ENCODE data around the gene LRRC45. TPM values are rescaled to one million over a fixed set of nuclear protein-coding genes. Genes with fewer than 3 reads are reported as not detected.

LRRC45 gene
- total RNA-seq, 4 donors from 2014 or later, result 13.1 to 25.8 (median 15.3) TPM

- peaks cover 3 to 56% (median 19%) of the 10 kb centered on the region in 4 donors for H3K4me1 ChIP-seq
- H3K36me3 ChIP-seq, result peaks cover 3 to 57% (median 3%) of the 10 kb centered on the region in 3 donors
- no peaks in the 10 kb centered on the region for H3K27me3 ChIP-seq
Observed at GRCh38 chr17:82049521-82049971, 26.4 kb downstream of the LRRC45 start.

GRCh38 chr17:82050152-82050760 is 27.2 kb downstream of the LRRC45 start:
- DNase-seq (ENCODE audit: low spot score in 2 of 2), result no peak
- peak overlapping the region; percentile 48 to 95 (median 71) for H3K4me3 ChIP-seq
- no peaks in the 10 kb centered on the region for H3K27me3 ChIP-seq
- H3K27ac ChIP-seq, result peak overlapping the region in 2 of 4 donors; percentile 74 to 90
- H3K4me1 ChIP-seq, result peaks cover 3 to 59% (median 19%) of the 10 kb centered on the region in 4 donors
- H3K36me3 ChIP-seq, result peaks cover 3 to 65% (median 10%) of the 10 kb centered on the region in 3 donors
- H3K9me3 ChIP-seq, result no peaks in the 10 kb centered on the region
- no peak for TF ChIP-seq POLR2A (IDR thresholded peaks at IDR 0.05)
- no peak for TF ChIP-seq EP300 (IDR thresholded peaks at IDR 0.05)
- TF ChIP-seq, protein P1, sequence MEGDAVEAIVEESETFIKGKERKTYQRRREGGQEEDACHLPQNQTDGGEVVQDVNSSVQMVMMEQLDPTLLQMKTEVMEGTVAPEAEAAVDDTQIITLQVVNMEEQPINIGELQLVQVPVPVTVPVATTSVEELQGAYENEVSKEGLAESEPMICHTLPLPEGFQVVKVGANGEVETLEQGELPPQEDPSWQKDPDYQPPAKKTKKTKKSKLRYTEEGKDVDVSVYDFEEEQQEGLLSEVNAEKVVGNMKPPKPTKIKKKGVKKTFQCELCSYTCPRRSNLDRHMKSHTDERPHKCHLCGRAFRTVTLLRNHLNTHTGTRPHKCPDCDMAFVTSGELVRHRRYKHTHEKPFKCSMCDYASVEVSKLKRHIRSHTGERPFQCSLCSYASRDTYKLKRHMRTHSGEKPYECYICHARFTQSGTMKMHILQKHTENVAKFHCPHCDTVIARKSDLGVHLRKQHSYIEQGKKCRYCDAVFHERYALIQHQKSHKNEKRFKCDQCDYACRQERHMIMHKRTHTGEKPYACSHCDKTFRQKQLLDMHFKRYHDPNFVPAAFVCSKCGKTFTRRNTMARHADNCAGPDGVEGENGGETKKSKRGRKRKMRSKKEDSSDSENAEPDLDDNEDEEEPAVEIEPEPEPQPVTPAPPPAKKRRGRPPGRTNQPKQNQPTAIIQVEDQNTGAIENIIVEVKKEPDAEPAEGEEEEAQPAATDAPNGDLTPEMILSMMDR (IDR thresholded peaks at IDR 0.05), result no peak
- 82 to 90% methylated on average over 19 of the region's 28 CpGs for WGBS, 2 donors

More at GRCh38 chr17:82049521-82049971, 26.4 kb downstream of the LRRC45 start:
- Histone ChIP-seq H3K27ac (peak overlapping the region in 1 of 4 donors; percentile 90), H3K9me3 (no peaks in the 10 kb centered on the region), H3K4me3 (no peak overlapping the region)
- WGBS, 2 donors, result 91 to 95% methylated on average over 5 to 15 of the region's 16 CpGs
- DNase-seq (ENCODE audit: low spot score in 2 of 2), result no peak
- TF ChIP-seq POLR2A (IDR thresholded peaks at IDR 0.05), result no peak
- TF ChIP-seq, protein P1 (IDR thresholded peaks at IDR 0.05), result no peak
- no peak for TF ChIP-seq EP300 (IDR thresholded peaks at IDR 0.05)

GRCh38 chr17:82050761-82051641 is 27.9 kb downstream of the LRRC45 start:
- WGBS, 2 donors, result 8 to 20% methylated on average over 48 to 59 of the region's 79 CpGs
- Histone ChIP-seq H3K36me3 (peaks cover 3 to 72% (median 12%) of the 10 kb centered on the region in 3 donors), H3K27me3 (no peaks in the 10 kb centered on the region), H3K9me3 (no peaks in the 10 kb centered on the region), H3K4me1 (peaks cover 3 to 62% (median 19%) of the 10 kb centered on the region in 4 donors), H3K4me3 (peak overlapping the region; percentile 48 to 95 (median 71)), H3K27ac (peak overlapping the region; percentile 65 to 90 (median 72))
- TF ChIP-seq, protein P1 (IDR thresholded peaks at IDR 0.05), result no peak
- TF ChIP-seq EP300 (IDR thresholded peaks at IDR 0.05), result no peak
- no peak for TF ChIP-seq POLR2A (IDR thresholded peaks at IDR 0.05)
- DNase-seq (ENCODE audit: low spot score in 2 of 2), result no peak

- H3K36me3 ChIP-seq, result peaks cover 3 to 76% (median 18%) of the 10 kb centered on the region in 3 donors
- H3K27me3 ChIP-seq, result no peaks in the 10 kb centered on the region
- TF ChIP-seq, protein P1 (IDR thresholded peaks at IDR 0.05), result peak in 1 of 5 experiments; percentile 8
- TF ChIP-seq EP300 (IDR thresholded peaks at IDR 0.05) (peak in 1 of 2 donors; percentile 48), POLR2A (IDR thresholded peaks at IDR 0.05) (peak; percentile 9 to 47)
- no peaks in the 10 kb centered on the region for H3K9me3 ChIP-seq
- H3K4me3 ChIP-seq, result peak within 1 kb of the TSS; percentile 69 to 95 (median 78)
- H3K27ac ChIP-seq, result peak within 1 kb of the TSS; percentile 65 to 90 (median 72)
- WGBS, 2 donors, result 0 to 2% methylated on average over 8 to 13 of the region's 94 CpGs
- DNase-seq (ENCODE audit: low spot score in 2 of 2), result peak; percentile 64 to 66
- peaks cover 3 to 62% (median 19%) of the 10 kb centered on the region in 4 donors for H3K4me1 ChIP-seq
Observed at GRCh38 chr17:82051776-82052637, 28.9 kb downstream of the LRRC45 start, which contains the start of the genes GPS1 and RFNG. Gene GPS1, plus strand, starts transcription at chr17:82051898. Its CDS starts 34 bp downstream, at chr17:82051932. Gene RFNG, minus strand, starts transcription at chr17:82051811. Its CDS starts 45 bp downstream, at chr17:82051766.
